ENCODE data around the gene PPP6R3. TPM values are rescaled to one million over a fixed set of nuclear protein-coding genes. Genes with fewer than 3 reads are reported as not detected.

PPP6R3 gene
- total RNA-seq, 1 experiment from 2014 or later, result 138 TPM

DNA sequence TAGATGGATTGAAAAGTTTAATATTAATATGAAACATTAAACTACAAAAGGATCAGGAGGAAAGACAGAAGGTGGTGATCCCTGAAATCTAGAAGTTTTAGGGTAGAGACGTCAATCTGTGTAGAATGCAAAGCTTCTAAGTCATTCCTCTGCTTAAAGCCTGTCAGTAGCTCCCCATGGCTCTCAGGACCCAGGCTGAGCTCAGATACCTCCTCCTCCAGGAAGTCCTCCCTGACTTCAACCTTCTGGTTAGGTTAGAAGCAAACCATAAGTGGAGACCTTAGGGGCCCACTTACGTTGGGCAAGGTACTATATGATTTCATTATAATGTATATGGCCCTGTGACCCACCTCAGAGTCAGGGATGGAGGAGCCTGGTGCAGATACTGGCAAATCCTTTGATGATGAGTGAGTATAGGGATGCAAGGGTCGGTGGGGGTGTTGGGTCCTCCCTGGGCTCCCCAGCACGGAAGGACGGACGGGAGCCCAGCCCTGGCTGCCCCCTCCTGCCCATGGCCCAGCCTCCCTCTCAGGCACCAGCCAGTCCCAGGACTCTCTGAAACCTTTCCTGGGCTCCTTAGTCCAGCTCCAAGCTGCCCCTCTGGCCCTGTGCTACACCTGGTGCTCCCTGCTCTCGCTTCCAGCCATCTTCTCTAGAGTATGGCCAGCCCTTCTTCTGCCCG lies 3.2 kb upstream of the PPP6R3 start:
- no peak for DNase-seq
- H3K4me3 Mint-ChIP-seq, result no peak overlapping the region
- H2BK15ac ChIP-seq (ENCODE audit: low read depth, low read length), result no peak overlapping the region; the same call in 1 of the 2 replicates
- H3K23me2 ChIP-seq (ENCODE audit: insufficient read length, low read depth, low read length, poor library complexity, severe bottlenecking), result peaks cover 6% of the 10 kb centered on the region
- H3K56ac ChIP-seq (ENCODE audit: insufficient read length, low read depth, low read length), result no peak overlapping the region
- peaks cover 0 to 1% (median 0%) of the 10 kb centered on the region in 3 experiments; a peak in 1 of 7 replicates for H3K36me3 Mint-ChIP-seq (ENCODE audit: insufficient read depth in 1 of 3, low read depth in 3 of 3)
- no peak overlapping the region for H2AK5ac ChIP-seq (ENCODE audit: insufficient read length, low read length)
- no peak overlapping the region for H3K4me2 ChIP-seq (ENCODE audit: insufficient read depth, insufficient read length, low read length)
- H2AFZ ChIP-seq (ENCODE audit: low read length), result no peak overlapping the region
- peaks cover 4% of the 10 kb centered on the region for H4K20me1 ChIP-seq (ENCODE audit: control insufficient read depth, insufficient read depth, insufficient read length)
- H3K27ac ChIP-seq (ENCODE audit: insufficient read length, low read depth, low read length), result no peak overlapping the region
- H3K4ac ChIP-seq (ENCODE audit: low read depth, low read length), result no peak overlapping the region
- H3K4me1 ChIP-seq (ENCODE audit: insufficient read depth, low read length), result no peaks in the 10 kb centered on the region; the same call in 1 of the 2 replicates
- H3K4me1 Mint-ChIP-seq, result peaks cover 15 to 27% of the 10 kb centered on the region in 2 experiments
- H3T11ph ChIP-seq (ENCODE audit: low read length), result no peak overlapping the region
- no peak overlapping the region for H4K8ac ChIP-seq (replicated peaks; ENCODE audit: insufficient read length, low read depth, low read length)
- WGBS (ENCODE audit: extremely low coverage, insufficient read length, low lambda C conversion rate), result no CpG with 5 or more reads among the region's 8 CpGs
- no peaks in the 10 kb centered on the region; a peak in 1 of 5 replicates for H3K9me3 Mint-ChIP-seq
- TF ChIP-seq, protein P1, sequence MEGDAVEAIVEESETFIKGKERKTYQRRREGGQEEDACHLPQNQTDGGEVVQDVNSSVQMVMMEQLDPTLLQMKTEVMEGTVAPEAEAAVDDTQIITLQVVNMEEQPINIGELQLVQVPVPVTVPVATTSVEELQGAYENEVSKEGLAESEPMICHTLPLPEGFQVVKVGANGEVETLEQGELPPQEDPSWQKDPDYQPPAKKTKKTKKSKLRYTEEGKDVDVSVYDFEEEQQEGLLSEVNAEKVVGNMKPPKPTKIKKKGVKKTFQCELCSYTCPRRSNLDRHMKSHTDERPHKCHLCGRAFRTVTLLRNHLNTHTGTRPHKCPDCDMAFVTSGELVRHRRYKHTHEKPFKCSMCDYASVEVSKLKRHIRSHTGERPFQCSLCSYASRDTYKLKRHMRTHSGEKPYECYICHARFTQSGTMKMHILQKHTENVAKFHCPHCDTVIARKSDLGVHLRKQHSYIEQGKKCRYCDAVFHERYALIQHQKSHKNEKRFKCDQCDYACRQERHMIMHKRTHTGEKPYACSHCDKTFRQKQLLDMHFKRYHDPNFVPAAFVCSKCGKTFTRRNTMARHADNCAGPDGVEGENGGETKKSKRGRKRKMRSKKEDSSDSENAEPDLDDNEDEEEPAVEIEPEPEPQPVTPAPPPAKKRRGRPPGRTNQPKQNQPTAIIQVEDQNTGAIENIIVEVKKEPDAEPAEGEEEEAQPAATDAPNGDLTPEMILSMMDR (conservative IDR thresholded peaks at IDR 0.05), result no peak
- H3K23ac ChIP-seq (ENCODE audit: insufficient read length, low read depth, low read length), result no peak overlapping the region
- H2BK120ac ChIP-seq (ENCODE audit: low read depth, low read length, poor library complexity, severe bottlenecking), result no peak overlapping the region
- no peaks in the 10 kb centered on the region for H3K27me3 ChIP-seq (ENCODE audit: insufficient read depth, low read length)
- no peak overlapping the region for H4K5ac ChIP-seq (ENCODE audit: insufficient read length, low read depth, low read length)
- H3K79me1 ChIP-seq (ENCODE audit: insufficient read depth, low read depth, low read length, poor library complexity, severe bottlenecking), result no peaks in the 10 kb centered on the region
- no peak overlapping the region for H3K27ac Mint-ChIP-seq
- H4K91ac ChIP-seq (ENCODE audit: insufficient read length, low read depth, low read length), result no peak overlapping the region
- no peak overlapping the region for H3K9ac ChIP-seq (ENCODE audit: extremely low read depth, insufficient read length, low read length)
- no peak overlapping the region for H2BK12ac ChIP-seq (ENCODE audit: insufficient read length, low read depth, low read length)
- H3K9me3 ChIP-seq (ENCODE audit: control insufficient read depth, low read depth, low read length), result no peaks in the 10 kb centered on the region
- H2BK20ac ChIP-seq (ENCODE audit: low read depth, low read length, poor library complexity, severe bottlenecking), result no peak overlapping the region
- no peak overlapping the region for H3K18ac ChIP-seq (ENCODE audit: insufficient read length, low read depth, low read length)
- no peak overlapping the region; the same call in 1 of the 2 replicates for H3K14ac ChIP-seq (ENCODE audit: insufficient read depth, low read length)
- no peak overlapping the region for H2BK5ac ChIP-seq (ENCODE audit: insufficient read length, low read length)
- H3K27me3 Mint-ChIP-seq (ENCODE audit: low read depth), result peaks cover 3% of the 10 kb centered on the region; the same call in 1 of the 2 replicates
- peaks cover 12% of the 10 kb centered on the region for H3K79me2 ChIP-seq (ENCODE audit: insufficient read depth, low read length)

All from H9 (cell line).